ENCODE measurements around the gene TMX2.
A peak's percentile ranks its signal among the peaks of the same experiment; 100 is the strongest.
"Not testable (repeated sequence)": the region's sequence is repeated elsewhere in the genome, so short reads cannot be mapped to it uniquely, and the experiment has no call there.

The TMX2 gene, protein sequence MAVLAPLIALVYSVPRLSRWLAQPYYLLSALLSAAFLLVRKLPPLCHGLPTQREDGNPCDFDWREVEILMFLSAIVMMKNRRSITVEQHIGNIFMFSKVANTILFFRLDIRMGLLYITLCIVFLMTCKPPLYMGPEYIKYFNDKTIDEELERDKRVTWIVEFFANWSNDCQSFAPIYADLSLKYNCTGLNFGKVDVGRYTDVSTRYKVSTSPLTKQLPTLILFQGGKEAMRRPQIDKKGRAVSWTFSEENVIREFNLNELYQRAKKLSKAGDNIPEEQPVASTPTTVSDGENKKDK

DNA sequence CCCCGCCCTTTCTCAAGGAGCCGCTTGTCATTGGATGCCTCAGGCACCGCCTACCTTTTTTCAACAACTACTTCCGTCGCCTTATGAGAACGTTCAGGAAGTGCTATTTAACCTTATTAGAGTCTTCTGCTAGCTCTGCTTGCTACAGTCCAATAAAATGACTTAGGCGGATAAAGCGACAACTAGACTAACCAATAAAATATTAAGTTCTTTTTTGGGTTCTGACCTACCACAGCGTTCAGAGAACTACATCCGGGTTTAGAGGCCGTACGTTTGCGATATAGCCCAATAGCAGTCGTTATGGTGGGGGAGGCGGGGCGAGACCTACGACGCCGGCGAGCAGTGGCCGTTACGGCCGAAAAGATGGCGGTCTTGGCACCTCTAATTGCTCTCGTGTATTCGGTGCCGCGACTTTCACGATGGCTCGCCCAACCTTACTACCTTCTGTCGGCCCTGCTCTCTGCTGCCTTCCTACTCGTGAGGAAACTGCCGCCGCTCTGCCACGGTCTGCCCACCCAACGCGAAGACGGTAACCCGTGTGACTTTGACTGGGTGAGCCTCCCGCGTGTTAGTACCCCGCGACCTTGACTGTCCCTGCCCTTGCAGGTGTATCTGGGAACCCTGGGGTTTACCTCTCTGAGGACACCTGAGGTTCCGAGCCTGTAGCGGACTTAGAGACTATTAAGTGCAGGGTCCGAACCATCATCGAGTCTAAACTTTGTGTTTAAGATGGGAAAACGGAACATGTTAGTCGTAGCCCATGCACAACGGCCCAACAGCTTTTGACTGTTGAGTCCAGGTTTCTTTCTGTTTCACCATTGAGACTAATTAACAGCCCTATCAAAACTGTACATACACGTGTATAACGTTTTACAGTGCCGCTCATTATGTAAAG lies at the start of gene TMX2:
Gene TMX2 (plus strand): TSS at position 338 of the 895 bp plus-strand sequence. CDS start 26 bp downstream, at position 364.
- peak; percentile 98 to 99 for DNase-seq (ENCODE audit: low read depth in 2 of 2)

DNA sequence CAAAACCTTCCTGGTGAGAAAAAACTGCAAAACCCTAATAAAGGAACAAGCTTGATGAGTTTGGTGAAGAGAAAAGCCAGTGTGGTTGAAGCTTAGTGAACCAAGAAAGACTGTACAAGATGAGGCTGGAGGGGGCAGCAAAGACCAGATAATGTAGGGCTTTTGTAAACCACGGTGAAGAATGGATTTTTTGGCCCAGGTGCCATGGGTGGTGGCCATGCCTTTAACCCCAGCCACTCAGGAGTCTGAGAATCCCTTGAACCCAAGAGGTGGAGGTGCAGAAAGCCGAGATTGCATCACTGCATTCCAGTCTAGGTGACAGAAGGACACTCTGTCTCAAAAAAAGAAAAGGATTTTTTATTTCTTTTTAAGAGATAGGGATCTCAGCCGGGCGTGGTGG lies 49.5 kb upstream of the TMX2 start:
- DNase-seq (ENCODE audit: low read depth in 2 of 2) = no peak

DNA sequence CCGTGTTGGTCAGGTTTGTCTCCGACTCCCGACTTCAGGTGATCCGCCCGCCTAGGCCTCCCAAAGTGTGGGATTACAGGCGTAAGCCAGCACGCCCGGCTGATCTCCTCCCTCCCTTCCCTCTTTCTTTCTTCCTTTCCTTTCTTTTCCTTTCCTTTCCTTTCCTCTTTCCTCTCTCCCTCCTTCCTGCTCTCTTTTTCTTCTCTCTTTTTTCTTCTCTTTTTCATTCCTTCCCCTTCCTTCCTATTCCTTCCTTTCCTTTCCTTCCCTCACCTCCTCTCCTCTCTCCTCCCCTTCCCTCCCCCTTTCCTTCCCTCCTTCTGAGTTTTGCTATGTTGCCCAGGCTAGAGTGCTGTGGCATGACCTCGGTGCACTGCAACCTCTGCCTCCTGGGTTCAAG lies 48.4 kb upstream of the TMX2 start:
- no peak for DNase-seq (ENCODE audit: low read depth in 2 of 2)

DNA sequence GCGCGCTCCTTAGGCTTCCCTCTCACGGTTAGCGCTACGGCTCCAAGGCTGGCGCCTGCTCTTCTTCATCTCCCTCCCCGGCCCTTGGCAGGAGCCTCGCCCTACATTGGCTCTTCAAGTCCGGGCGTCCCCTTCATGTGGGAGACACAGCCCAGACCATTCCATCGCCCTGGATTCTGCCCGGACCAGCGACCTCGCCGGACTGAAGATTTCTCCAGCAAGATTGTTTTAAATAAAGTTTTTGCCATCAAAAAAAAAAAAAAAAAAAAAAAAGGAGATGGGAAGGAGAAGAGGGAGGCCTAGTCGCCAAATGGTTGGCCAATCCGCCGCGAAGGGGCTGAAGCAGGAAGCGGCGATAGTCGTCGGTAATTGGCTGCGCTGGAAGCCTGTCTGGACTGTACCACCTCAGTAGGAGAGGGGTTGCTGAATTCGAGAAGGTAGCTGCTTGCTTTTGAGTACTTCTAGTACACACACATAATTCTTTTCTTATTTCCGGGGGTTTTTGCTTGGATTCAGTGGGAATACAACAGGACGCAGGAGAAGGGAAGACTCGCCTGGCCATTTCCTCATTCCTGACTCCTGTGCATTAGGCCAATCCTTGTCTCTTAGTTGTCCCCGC lies 45.2 kb upstream of the TMX2 start:
- DNase-seq (ENCODE audit: low read depth in 2 of 2) = peak; percentile 98 to 99

DNA sequence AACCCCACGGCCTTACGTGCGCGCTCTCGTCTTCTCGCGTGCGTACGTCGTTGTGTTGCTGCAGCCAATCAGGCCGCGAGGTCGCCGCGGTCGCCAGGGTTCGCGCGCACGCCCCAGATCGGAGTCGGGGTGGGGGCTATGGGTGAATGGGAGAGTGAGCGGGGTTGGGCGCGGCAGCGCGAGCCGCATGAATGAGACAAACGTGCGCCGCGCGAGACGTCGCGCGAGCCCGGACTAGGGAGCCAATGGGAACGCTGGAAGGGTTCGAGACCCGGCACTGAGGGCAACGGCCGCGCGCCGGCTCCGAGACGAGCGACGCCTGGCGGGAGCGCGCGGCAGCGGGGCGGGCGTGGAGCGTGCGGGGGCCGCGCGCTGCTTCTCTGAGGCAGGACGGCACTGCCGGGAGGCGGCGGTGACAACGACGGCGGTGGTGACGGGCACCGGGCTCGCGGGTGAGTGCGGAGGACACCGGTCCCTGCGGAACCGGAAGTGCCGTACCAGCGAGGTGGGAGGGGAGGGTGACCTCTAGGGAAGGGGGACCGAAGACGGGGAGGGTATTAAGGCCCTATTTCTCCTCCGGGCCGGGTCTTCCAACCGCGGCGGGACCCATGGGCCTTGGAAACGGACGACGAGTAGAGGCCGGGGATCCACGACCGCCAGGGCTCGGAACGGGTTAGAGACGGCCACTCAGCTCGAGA lies 44.5 kb upstream of the TMX2 start, which contains the start of gene ZDHHC5:
Gene ZDHHC5 (plus strand): TSS at position 379 of the 698 bp plus-strand sequence. CDS start 4,977 bp downstream, outside the sequence.
- DNase-seq (ENCODE audit: low read depth in 2 of 2) = peak; percentile 99

DNA sequence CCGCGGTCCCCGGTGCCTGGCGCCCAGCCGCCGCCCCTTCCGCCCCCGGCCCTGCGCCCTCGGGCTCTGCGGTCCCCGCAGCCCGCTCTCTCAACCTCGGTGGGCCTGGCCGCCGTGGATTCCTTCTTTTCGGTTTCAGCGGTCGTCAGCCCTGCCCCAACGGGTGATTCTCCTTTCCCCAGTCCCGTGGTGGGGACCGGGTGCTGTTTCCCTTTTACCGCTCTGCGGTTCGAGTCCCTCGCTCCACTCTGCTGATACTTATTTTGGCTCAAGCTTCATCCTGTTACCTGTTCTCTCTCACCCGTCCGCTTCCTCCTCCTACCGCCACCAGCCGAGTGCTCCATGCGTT lies 44.0 kb upstream of the TMX2 start:
- DNase-seq (ENCODE audit: low read depth in 2 of 2) = no peak

DNA sequence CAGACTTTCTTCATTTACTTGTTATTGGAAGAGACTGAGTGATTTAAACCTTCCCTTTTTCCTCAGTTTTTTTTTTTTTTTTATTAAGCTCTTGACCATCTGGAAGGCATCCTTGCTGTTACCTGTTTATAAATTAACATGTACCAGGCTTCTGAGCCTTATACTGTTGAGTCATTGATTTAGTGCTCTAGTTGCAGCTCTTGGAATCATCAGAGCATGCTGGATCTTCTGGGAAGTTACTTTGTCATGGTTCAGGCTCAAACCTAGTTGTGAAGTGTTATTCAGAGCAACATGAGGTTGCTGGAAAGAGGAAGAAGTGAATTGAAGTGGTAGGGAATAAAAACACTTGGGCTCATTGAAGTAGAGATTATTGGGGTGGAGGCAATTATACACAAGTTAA lies 38.1 kb upstream of the TMX2 start:
- DNase-seq (ENCODE audit: low read depth in 2 of 2) = no peak

DNA sequence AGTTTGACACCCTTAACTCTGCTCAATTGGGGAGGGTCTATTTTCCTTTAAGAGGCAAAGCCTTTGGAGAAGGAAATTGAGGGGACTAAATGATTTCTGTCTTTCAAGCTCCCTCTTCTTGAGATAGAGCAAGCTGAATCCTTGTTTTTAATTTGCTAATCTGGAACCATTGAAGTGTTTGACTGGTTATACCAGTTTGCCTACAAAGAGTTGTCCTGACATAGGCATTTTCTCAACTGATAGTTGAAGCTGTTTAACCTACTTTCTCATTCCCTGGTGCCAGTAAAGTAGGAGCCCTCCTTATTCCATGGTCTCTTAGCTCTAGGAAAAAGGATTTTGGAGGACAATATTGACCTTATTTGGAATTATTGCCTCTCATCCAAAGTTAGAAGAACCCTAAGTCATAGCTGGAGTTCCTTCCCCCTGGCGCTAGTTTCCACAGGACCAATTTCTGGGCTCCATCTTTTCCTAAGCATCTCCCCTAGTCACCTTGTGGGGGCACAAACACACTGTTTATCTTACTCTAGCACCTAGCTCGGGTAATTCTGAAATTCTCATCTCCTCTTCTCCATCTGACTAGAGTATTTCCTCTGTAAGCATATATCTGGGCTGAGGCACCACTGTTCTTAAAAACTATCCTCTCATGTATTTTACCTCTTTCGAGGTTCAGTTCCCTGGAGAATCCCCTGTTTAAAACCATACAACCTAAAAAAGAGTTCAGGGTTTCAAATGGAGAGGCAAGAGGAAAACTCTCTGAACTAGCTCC lies 37.0 kb upstream of the TMX2 start:
- DNase-seq (ENCODE audit: low read depth in 2 of 2) = no peak

DNA sequence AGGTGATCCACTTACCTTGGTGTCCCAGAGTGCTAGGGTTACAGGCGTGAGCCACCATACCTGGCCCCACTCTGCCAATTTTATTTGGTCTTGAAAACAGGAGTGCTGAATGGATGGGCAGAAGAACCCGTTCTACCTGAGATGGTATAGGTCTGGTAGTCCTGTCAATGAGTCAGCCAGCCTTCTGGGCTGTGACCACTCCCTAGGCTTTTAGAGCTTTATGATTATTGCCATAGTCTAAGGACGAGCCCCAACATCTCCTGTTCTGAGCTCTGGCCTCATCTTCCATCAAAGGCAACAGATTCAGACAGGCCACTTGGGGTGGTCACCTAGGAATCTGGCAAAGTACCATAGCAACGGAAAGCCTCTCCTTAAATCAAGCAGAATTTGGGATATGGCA lies 33.0 kb upstream of the TMX2 start:
- no peak for DNase-seq (ENCODE audit: low read depth in 2 of 2)

DNA sequence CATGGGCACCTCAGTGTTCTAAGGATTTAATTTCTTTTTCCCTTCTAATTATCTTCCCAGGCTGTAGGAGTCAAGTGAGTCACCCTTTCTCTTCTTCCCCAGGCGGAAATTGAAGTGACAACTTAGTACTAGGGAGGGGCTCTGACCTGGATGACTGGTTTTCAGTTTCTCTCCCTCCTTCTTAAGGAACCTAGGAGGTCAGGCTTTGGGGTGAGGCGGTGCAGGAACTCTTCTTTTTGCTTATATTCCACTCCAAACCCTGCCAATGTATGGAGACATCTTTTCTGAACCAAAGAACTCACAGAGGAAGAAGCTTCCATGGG lies 31.9 kb upstream of the TMX2 start:
- no peak for DNase-seq (ENCODE audit: low read depth in 2 of 2)

DNA sequence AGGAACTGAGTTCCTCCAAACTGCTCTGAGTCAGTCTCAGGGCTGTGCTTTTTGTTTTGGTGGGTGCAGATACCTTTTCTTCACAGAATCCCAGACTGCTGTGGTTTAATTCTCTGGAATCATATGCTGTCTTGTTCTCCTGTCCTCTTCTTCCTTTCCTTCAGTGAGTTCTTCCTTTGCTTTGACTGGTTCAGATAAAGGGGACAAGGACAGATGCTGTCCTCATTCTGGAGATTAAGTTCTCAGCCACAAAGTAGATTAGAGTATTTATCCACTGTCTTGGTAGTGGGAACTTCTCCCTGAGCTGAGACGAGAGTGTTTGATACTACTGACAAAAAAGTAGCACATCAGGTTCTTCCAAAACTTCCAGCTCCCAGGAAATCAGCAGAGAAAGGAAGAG lies 31.2 kb upstream of the TMX2 start:
- no peak for DNase-seq (ENCODE audit: low read depth in 2 of 2)

DNA sequence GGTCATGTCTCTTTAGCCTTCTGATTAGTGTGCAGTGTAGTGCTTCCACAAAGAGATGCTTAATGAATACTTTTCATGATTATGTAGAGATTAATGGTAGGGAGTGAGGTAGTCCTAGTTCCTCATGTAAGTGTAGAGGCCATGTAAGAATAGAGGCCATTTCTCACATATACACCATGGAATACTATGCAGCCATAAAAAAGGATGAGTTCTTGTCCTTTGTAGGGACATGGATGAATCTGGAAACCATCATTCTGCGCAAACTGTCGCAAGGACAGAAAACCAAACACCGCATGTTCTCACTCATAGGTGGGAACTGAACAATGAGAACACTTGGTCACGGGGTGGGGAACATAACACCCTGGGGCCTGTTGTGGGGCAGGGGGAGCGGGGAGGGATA lies 21.9 kb upstream of the TMX2 start:
- DNase-seq (ENCODE audit: low read depth in 2 of 2) = not testable (repeated sequence)

DNA sequence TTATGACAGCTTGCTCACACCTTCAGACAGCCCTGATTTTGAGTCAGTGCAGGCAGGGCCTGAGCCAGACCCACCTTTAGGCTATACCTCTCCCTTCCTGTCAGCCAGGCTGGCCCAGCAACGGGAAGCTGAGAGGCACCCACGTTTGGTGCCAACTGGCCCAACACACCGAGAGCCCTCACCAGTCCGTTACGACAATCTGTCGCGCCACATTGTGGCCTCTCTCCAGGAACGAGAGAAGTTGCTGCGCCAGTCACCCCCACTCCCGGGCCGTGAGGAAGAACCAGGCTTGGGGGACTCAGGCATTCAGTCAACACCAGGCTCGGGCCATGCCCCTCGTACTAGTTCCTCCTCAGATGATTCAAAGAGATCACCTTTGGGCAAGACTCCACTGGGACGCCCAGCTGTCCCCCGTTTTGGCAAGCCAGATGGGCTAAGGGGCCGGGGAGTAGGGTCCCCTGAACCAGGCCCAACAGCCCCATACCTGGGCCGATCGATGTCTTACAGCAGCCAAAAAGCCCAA lies 13.5 kb upstream of the TMX2 start:
- DNase-seq (ENCODE audit: low read depth in 2 of 2) = no peak

DNA sequence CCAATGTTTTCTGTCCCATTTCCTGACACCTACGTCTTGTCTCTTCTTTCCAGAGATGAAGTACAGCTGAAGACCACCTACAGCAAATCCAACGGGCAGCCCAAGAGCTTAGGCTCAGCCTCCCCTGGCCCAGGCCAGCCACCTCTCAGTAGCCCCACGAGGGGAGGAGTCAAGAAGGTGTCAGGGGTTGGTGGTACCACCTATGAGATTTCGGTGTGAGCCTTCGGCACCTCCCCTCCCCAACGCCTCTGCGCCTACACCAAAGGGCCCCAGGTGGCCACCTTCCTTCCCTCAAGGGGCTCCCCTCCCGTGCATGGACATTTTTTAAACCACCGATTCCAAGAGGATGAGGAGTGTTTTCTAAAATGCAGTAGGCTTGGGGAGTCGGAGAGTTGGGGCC lies 12.6 kb upstream of the TMX2 start:
- DNase-seq (ENCODE audit: low read depth in 2 of 2) = no peak

DNA sequence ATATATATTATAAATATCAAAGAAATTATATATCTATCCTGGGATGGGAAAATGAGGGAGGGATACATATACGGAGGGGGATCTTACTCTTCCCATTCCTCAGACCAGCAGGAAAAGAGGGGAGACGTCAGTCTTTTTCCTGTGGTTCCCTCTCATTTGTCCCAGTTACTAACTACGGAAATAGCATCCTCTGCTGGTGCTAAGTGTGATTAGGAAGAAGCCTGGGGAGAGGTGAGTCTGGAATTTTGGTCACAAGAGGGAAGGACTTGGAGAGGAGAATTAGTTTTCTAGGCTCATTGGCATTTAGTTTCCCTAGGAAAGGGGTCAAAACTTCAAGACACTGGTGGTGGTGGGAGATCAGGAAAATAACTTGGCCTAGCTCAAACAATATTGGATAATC lies 12.0 kb upstream of the TMX2 start:
- no peak for DNase-seq (ENCODE audit: low read depth in 2 of 2)

DNA sequence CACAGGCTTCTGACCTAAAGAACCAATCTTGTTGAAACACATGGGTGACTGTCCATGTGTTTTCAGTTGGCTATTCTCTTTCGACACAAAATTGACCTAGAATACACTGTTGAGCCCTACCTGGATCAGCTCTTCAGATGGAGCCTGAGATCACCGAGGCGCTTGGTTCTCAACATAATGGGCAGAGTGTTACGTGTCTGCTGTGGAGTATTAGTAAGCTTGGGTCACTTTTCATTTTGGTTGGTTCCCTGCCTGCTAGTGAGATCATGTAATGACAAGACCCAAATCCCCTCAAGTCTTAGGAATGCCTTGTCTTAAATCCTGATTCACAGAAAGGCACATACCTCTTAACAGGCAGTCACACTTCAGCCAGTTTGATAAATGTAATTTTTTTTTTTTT lies 9.1 kb upstream of the TMX2 start:
- no peak for DNase-seq (ENCODE audit: low read depth in 2 of 2)

DNA sequence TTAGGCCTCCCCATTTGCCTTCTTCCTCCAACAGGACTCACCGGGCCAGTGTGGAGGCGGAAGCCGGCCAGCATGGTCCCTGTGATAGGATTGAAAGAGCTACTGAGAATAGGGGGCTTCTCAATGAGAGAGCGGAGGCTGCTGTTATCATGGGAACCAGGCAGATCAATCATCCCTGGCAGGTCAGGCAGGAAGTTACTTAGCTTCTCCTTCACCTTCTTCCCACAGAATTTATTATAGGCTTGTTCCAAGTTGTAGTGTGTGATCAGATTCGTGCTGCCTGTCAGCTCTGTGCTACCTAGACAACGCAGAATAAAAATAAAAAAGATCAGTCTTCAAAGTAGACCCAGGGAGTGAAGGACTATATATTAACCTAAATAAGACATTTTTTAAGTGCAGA lies 7.5 kb upstream of the TMX2 start:
- no peak for DNase-seq (ENCODE audit: low read depth in 2 of 2)

DNA sequence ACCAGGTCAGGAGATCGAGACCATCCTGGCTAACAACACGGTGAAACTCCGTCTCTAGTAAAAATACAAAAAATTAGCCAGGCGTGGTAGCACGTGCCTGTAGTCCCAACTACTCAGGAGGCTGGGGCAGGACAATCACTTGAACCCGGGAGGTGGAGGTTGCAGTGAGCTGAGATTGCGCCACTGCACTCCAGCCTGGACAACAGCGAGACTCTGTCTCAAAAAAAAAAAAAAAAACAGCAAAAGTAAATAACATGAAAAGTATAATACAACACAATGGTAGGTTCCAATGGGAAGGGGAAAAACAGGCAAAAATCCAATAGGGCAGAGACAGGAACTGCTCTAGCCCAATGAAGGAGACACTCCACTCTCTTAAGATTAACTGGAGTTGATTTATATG lies 7.0 kb upstream of the TMX2 start:
- not testable (repeated sequence) for DNase-seq (ENCODE audit: low read depth in 2 of 2)

DNA sequence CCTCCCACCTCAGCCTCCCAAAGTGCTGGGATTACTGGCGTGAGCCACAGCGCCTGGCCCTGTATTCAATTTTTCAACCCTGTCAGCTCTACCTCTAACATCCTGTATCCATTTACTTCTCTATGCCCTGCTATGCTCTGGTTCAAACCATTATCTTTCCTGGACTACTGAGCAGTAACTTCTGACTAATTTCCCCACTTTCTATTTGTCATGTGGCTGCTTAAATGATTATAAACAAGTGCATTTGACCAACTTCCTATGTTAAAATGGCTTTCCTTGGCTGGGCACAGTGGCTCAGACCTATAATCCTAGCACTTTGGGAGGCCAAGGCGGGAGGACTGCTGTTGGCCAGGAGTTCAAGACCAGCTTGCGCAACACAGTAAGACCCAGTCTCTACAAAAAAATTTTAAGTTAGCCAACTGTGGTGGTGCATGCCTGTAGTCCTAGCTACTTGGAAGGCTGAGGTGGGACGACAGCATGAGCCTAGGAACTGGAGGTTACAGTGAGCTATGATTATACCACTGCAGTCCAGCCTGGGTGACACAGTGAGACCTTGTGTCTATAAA lies 2.5 kb upstream of the TMX2 start:
- DNase-seq (ENCODE audit: low read depth in 2 of 2) = no peak

DNA sequence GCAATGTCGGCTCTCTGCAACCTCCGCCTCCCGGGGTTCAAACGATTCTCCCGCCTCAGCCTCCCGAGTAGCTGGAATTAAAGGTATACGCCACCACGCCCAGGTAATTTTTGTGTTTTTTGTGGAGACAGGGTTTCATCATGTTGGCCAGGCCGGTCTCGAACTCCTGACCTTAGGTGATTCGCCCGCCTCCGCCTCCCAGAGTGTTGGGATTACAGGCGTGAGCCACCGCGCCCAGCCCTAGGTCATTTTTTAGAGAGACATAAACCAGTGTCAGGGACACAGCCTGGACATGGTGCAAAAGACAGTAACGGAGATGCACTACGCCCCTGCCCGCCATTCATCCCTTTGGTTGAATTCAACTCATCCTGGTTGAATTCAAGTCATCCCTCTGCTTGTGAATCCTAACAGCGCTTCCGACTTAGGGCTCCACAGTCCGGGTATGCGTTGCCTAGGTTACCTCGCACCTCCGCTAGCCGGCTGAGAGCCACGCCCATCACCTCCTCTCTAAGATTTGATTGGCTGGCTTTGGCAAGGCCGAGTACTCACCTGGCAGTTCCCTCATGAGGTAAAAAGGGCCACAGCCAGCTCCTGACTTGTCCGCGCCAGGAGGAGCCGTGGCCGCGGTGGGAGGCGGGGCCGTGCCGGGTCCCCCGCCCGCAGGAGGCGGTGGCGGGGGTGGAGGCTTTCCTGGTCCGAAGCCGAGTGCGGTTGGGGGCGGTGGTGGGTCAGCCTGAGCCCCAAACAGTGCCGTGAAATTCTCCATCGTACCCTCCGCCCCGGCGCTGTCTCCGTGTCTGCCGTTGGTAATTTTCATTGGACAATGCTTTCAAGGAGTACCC lies 758 bp upstream of the TMX2 start, which contains the start of gene MED19:
Gene MED19 (minus strand): TSS at position 802 of the 842 bp plus-strand sequence. CDS start 36 bp downstream, at position 766.
- peak; percentile 6 to 13 for DNase-seq (ENCODE audit: low read depth in 2 of 2)
